HG02642 (cell line): ENCODE measurements around the gene PSMC3IP.

Experiments used
- ATAC-seq: cut with Tn5 transposase; IDR thresholded peaks from one replicate; pipeline ENCODE4 v1.9.1; 2021; ENCODE audit warnings: mild to moderate bottlenecking; ENCODE audit not compliant: unreplicated experiment, poor library complexity

PSMC3IP gene

GRCh38 chr17:42586514-42587230 is 9.1 kb upstream of the PSMC3IP start:
- peak; percentile 51 for ATAC-seq

GRCh38 chr17:42585353-42585752 is 7.8 kb upstream of the PSMC3IP start:
- no peak for ATAC-seq

GRCh38 chr17:42584880-42585279 is 7.4 kb upstream of the PSMC3IP start:
- ATAC-seq: no peak

- no peak for ATAC-seq
Measured at GRCh38 chr17:42581744-42582270, 4.3 kb upstream of the PSMC3IP start.

GRCh38 chr17:42579794-42580551 is 2.4 kb upstream of the PSMC3IP start:
- ATAC-seq: no peak

GRCh38 chr17:42578282-42578869 is 847 bp upstream of the PSMC3IP start:
- peak; percentile 61 for ATAC-seq

GRCh38 chr17:42577140-42577531 is 393 bp downstream of the PSMC3IP start:
- no peak for ATAC-seq

GRCh38 chr17:42574463-42574862 is 3.1 kb downstream of the PSMC3IP start:
- ATAC-seq: no peak

GRCh38 chr17:42573095-42573494 is 4.4 kb downstream of the PSMC3IP start:
- ATAC-seq: no peak

GRCh38 chr17:42571435-42572225 is 5.9 kb downstream of the PSMC3IP start:
- no peak for ATAC-seq

GRCh38 chr17:42568341-42569111 is 9.0 kb downstream of the PSMC3IP start:
- no peak for ATAC-seq

- peak; percentile 70 for ATAC-seq
Measured at GRCh38 chr17:42566883-42567573, 10.5 kb downstream of the PSMC3IP start, which contains the start of gene MLX. TSS of gene MLX (plus strand) at chr17:42567100. CDS start at chr17:42567125, 25 bp downstream.

GRCh38 chr17:42566215-42566882 is 11.2 kb downstream of the PSMC3IP start:
- ATAC-seq: no peak

- no peak for ATAC-seq
Measured at GRCh38 chr17:42565523-42566214, 11.9 kb downstream of the PSMC3IP start.

- ATAC-seq: no peak
Measured at GRCh38 chr17:42564815-42565522, 12.6 kb downstream of the PSMC3IP start.

GRCh38 chr17:42563950-42564349 is 13.6 kb downstream of the PSMC3IP start:
- ATAC-seq: no peak

GRCh38 chr17:42563543-42563942 is 14.0 kb downstream of the PSMC3IP start:
- ATAC-seq: no peak
